NK-92 treated with Interleukin-12 subunit alpha and Interleukin-12 subunit beta, amount 100 ng/mL, for 24 hours (cell line): ENCODE results near the gene MAT2A.
"Not testable (repeated sequence)": the region's sequence is repeated elsewhere in the genome, so short reads cannot be mapped to it uniquely, and the experiment has no call there.

Experiments used
- DNase-seq: peaks from one replicate; lab custom pipeline; 2025; lab: John Stamatoyannopoulos, UW

MAT2A gene

GRCh38 chr2:85547859-85548607 is 9.1 kb downstream of the MAT2A start:
- DNase-seq, result no peak

GRCh38 chr2:85548608-85548900 is 9.6 kb downstream of the MAT2A start:
- no peak for DNase-seq

GRCh38 chr2:85549095-85549494 is 10.1 kb downstream of the MAT2A start:
- no peak for DNase-seq

GRCh38 chr2:85549826-85550225 is 10.9 kb downstream of the MAT2A start:
- no peak for DNase-seq

- no peak for DNase-seq
Observed at GRCh38 chr2:85550486-85550885, 11.5 kb downstream of the MAT2A start.

GRCh38 chr2:85551698-85552678 is 13.0 kb downstream of the MAT2A start:
- DNase-seq, result peak; percentile 55

GRCh38 chr2:85553184-85553583 is 14.2 kb downstream of the MAT2A start:
- DNase-seq, result no peak

GRCh38 chr2:85554980-85555612 is 16.1 kb downstream of the MAT2A start:
- DNase-seq, result no peak

GRCh38 chr2:85557130-85557529 is 18.2 kb downstream of the MAT2A start:
- no peak for DNase-seq

GRCh38 chr2:85558160-85558559 is 19.2 kb downstream of the MAT2A start:
- no peak for DNase-seq

- not testable (repeated sequence) for DNase-seq
Observed at GRCh38 chr2:85560403-85560726, 21.4 kb downstream of the MAT2A start.

GRCh38 chr2:85560812-85561279 is 21.9 kb downstream of the MAT2A start:
- peak; percentile 38 for DNase-seq

- DNase-seq, result peak; percentile 90
Observed at GRCh38 chr2:85561280-85562212, 22.6 kb downstream of the MAT2A start, which contains the start of gene GGCX. Gene GGCX (minus strand): TSS chr2:85561493. CDS start chr2:85561428, 65 bp downstream.

GRCh38 chr2:85564144-85564563 is 25.2 kb downstream of the MAT2A start:
- no peak for DNase-seq

- DNase-seq, result no peak
Observed at GRCh38 chr2:85566265-85566664, 27.3 kb downstream of the MAT2A start.

GRCh38 chr2:85575739-85576138 is 36.8 kb downstream of the MAT2A start:
- no peak for DNase-seq

GRCh38 chr2:85577063-85577385 is 38.1 kb downstream of the MAT2A start:
- no peak for DNase-seq

- peak; percentile 32 for DNase-seq
Observed at GRCh38 chr2:85577386-85578242, 38.6 kb downstream of the MAT2A start, which contains the start of gene VAMP8. Gene VAMP8 (plus strand): TSS chr2:85577586. CDS start chr2:85577647, 61 bp downstream.

GRCh38 chr2:85578243-85579180 is 39.5 kb downstream of the MAT2A start:
- DNase-seq, result no peak
